ENCODE results near the gene MLF2.

GRCh38 chr12:6778217-6778573 is 25.3 kb upstream of the MLF2 start:
- TF ChIP-seq EP300 (IDR thresholded peaks at IDR 0.05) (no peak), CTCF (IDR thresholded peaks at IDR 0.05) (no peak)

Measured in tibial nerve (tissue), 4 donors.